Peyer's patch (tissue), 4 donors: ENCODE results near the gene BSN. TPM values are rescaled to one million over a fixed set of nuclear protein-coding genes. Genes with fewer than 3 reads are reported as not detected.

Source experiments
- DNase-seq, 3 donors: peaks; one replicate each; pipeline ENCODE4 v3.0.0-alpha.2; 2017 to 2019
- H3K27ac ChIP-seq, 4 donors: fragments of 200-600 bp; sonication (generic); one replicate each; pipeline ENCODE4 v1.5.1; 2016 to 2019
- H3K27me3 ChIP-seq, 2 donors: fragments of 200-600 bp; sonication (generic); one replicate each; pipeline ENCODE4 v1.5.1; 2019
- H3K36me3 ChIP-seq, 3 donors: fragments of 200-600 bp; sonication (generic); one replicate each; pipeline ENCODE4 v1.5.1; 2016 to 2019
- H3K4me1 ChIP-seq, 4 donors: fragments of 200-600 bp; sonication (generic); one replicate each; pipeline ENCODE4 v1.5.1; 2016 to 2019
- H3K4me3 ChIP-seq, 4 donors: fragments of 200-600 bp; sonication (generic); 1 replicate in 3 of 4; 2 replicates in 1 of 4; pipeline ENCODE4 v1.5.1; 2016 to 2019; ENCODE audit warnings: mild to moderate bottlenecking in 1 of 4
- H3K9me3 ChIP-seq, 4 donors: fragments of 200-600 bp; sonication (generic); one replicate each; pipeline ENCODE4 v1.5.1; 2016 to 2019; ENCODE audit warnings: mild to moderate bottlenecking in 1 of 4
- POLR2A ChIP-seq, 2 donors: fragments of 450-650 bp; IDR thresholded peaks; one replicate each; pipeline ENCODE4 v1.5.1; 2017; ENCODE audit warnings: antibody characterized with exemption in 2 of 2, mild to moderate bottlenecking in 2 of 2, moderate library complexity in 2 of 2
- total RNA-seq, 4 donors: library from RNA; depleted of rRNA; stranded (reverse); fragments of >200 nt; gene quantifications; one replicate each; pipeline ENCODE4 v1.1.0, GENCODE V29; 2016
- TF ChIP-seq, protein P1 (sequence below), 6 experiments: fragments of 450-650 bp in 4 of 6; fragments of 200-600 bp in 2 of 6; sonication (generic) in 1 of 6; IDR thresholded peaks; one replicate each; pipeline ENCODE4 v1.5.1; 2017 to 2019; ENCODE audit warnings: antibody characterized with exemption in 6 of 6, mild to moderate bottlenecking in 3 of 6, moderate library complexity in 1 of 6

The BSN gene
- total RNA-seq, 4 donors from 2014 or later, result 0.18 to 3.3 (median 0.85) TPM

DNA sequence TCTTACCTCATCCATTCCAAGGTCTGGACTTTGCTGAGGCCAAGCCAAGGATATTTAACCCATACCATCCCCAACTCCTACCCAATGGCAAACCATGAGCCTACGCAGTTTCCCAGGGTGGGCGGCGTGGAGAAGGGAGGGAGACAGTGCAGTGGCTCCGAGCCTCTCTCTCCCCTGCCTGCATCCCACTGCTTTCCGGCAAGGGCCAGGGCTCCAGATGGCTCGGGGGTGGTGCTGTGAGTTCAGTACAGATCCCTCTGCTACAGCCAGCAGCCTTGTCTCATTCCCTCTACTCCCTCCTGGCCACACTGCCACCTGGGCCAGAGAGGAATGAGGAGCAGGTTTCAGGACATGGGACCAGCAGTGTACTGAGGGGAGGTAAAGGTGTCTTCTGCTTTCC, 75.6 kb downstream of the BSN start:
- Histone ChIP-seq H3K36me3 (no peaks in the 10 kb centered on the region), H3K4me3 (no peak overlapping the region), H3K9me3 (no peaks in the 10 kb centered on the region), H3K27ac (no peak overlapping the region), H3K4me1 (no peaks in the 10 kb centered on the region), H3K27me3 (no peaks in the 10 kb centered on the region)
- TF ChIP-seq, protein P1, sequence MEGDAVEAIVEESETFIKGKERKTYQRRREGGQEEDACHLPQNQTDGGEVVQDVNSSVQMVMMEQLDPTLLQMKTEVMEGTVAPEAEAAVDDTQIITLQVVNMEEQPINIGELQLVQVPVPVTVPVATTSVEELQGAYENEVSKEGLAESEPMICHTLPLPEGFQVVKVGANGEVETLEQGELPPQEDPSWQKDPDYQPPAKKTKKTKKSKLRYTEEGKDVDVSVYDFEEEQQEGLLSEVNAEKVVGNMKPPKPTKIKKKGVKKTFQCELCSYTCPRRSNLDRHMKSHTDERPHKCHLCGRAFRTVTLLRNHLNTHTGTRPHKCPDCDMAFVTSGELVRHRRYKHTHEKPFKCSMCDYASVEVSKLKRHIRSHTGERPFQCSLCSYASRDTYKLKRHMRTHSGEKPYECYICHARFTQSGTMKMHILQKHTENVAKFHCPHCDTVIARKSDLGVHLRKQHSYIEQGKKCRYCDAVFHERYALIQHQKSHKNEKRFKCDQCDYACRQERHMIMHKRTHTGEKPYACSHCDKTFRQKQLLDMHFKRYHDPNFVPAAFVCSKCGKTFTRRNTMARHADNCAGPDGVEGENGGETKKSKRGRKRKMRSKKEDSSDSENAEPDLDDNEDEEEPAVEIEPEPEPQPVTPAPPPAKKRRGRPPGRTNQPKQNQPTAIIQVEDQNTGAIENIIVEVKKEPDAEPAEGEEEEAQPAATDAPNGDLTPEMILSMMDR (IDR thresholded peaks at IDR 0.05), result no peak
- no peak for TF ChIP-seq POLR2A (IDR thresholded peaks at IDR 0.05)
- no peak for DNase-seq

DNA sequence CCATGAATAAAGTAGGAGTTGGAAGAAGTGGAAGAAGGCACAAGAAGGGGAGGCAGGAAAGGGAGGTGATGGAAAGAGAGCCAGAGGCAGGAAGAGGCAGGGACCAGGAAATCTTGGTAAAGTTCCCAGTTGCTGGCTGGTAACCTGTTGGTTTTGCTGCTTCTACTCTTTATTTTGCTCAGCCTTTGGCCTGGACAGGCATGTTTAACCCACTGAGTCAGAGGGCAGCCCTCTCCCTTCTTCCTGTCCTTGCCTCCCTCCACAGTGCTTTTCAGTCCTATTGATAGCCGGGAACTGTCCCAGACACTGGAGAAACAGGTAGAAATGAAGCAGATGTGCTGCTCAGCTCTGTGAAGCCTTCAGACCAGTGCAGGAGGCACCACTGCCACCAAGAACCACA, 76.5 kb downstream of the BSN start:
- no peak overlapping the region for H3K27ac ChIP-seq

DNA sequence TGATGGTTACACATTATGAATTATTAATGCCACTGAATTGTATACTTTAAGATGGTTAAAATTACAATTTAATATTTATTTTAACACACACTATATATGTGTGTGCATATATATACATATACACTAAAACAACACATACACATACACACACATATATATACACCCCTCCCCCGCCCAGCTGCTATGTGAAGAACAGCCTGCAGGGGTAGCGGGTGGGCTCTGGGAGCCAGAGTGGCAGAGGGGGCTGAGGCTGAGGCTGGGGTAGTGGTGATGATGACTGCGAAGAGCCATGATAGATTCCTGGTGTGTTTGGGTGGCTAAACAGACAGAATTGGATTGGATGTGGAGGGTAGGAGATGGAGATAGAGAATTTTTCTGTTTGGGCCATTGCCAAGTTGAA, 80.5 kb downstream of the BSN start:
- Histone ChIP-seq H3K4me3 (no peak overlapping the region), H3K27ac (no peak overlapping the region), H3K4me1 (no peaks in the 10 kb centered on the region), H3K9me3 (no peaks in the 10 kb centered on the region), H3K36me3 (no peaks in the 10 kb centered on the region), H3K27me3 (no peaks in the 10 kb centered on the region)
- TF ChIP-seq POLR2A (IDR thresholded peaks at IDR 0.05), result no peak
- TF ChIP-seq, protein P1 (IDR thresholded peaks at IDR 0.05), result no peak
- DNase-seq, result no peak

More for the DNA sequence above, 76.5 kb downstream of the BSN start:
- no peak for DNase-seq
- no peaks in the 10 kb centered on the region for H3K27me3 ChIP-seq
- H3K9me3 ChIP-seq, result no peaks in the 10 kb centered on the region
- TF ChIP-seq POLR2A (IDR thresholded peaks at IDR 0.05), result no peak
- TF ChIP-seq, protein P1 (IDR thresholded peaks at IDR 0.05), result no peak
- no peak overlapping the region for H3K4me3 ChIP-seq
- H3K36me3 ChIP-seq, result no peaks in the 10 kb centered on the region
- no peaks in the 10 kb centered on the region for H3K4me1 ChIP-seq

DNA sequence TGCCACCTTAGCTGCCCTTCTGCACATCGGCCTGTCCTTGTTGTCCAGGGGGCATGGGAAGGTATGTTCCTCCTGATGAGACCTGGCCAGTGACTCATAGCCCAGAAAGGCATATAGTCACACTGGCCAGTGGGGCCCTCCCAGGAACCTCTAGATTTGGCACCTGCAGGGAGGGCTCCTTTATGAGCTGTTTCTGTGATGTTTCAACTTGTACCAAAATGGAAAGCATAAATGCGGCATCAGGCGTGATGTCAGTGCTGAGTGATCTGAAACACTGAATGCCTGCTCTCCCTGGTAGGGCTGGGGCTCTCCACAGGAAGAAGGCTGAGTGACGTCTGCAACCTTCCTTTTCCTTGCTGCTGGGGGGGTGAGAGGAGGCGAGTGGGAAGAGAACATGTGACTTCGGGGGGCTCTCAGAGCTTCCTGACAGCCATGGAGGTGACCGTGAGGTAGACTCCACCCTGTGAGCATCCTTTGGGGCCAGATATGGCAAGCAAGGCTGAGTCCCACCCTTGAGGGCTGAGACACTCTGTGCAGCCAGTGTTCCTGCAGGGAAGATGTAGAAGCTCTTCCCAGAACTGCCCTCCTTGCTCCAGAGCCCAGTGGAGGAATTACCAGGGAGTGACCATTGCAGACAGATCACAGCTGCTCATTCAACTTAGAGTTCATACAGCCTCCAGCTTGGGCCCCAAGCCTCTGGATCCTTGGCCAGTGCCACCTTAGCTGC, 82.8 kb downstream of the BSN start:
- TF ChIP-seq, protein P1 (IDR thresholded peaks at IDR 0.05), result no peak
- TF ChIP-seq POLR2A (IDR thresholded peaks at IDR 0.05), result no peak
- DNase-seq, result no peak
- no peak overlapping the region for H3K4me3 ChIP-seq
- H3K27me3 ChIP-seq, result no peaks in the 10 kb centered on the region
- no peaks in the 10 kb centered on the region for H3K9me3 ChIP-seq
- H3K4me1 ChIP-seq, result no peaks in the 10 kb centered on the region
- H3K27ac ChIP-seq, result no peak overlapping the region
- no peaks in the 10 kb centered on the region for H3K36me3 ChIP-seq

DNA sequence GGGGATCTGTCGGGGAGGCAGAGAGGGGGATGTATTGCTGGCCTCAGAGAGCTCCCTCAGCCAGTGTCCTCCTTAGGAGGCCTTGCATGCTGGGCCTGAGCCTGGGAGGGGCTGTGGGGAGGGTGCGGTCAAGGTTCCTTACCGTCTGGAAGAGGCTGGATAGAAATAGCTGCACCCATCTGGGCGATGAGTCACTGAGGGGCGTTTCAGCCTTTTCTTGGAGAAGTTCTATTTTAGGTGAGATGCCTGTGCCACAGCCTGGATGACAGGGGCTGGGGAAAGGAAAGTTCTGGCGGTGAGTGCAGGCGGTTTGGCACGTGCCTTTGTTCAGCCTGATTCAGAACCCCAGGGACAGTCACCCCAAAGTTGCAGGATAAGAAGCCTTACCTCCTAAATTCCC, 84.2 kb downstream of the BSN start:
- H3K36me3 ChIP-seq, result no peaks in the 10 kb centered on the region
- H3K4me3 ChIP-seq, result no peak overlapping the region
- no peak for DNase-seq
- no peak overlapping the region for H3K27ac ChIP-seq
- TF ChIP-seq, protein P1 (IDR thresholded peaks at IDR 0.05), result no peak
- TF ChIP-seq POLR2A (IDR thresholded peaks at IDR 0.05), result no peak
- H3K27me3 ChIP-seq, result no peaks in the 10 kb centered on the region
- H3K9me3 ChIP-seq, result no peaks in the 10 kb centered on the region
- no peaks in the 10 kb centered on the region for H3K4me1 ChIP-seq
